ENCODE data around the gene CIPC. TPM values are rescaled to one million over a fixed set of nuclear protein-coding genes. Genes with fewer than 3 reads are reported as not detected.

The CIPC gene
- total RNA-seq, 2 experiments from 2014 or later: 14.4 to 15.1 TPM

DNA sequence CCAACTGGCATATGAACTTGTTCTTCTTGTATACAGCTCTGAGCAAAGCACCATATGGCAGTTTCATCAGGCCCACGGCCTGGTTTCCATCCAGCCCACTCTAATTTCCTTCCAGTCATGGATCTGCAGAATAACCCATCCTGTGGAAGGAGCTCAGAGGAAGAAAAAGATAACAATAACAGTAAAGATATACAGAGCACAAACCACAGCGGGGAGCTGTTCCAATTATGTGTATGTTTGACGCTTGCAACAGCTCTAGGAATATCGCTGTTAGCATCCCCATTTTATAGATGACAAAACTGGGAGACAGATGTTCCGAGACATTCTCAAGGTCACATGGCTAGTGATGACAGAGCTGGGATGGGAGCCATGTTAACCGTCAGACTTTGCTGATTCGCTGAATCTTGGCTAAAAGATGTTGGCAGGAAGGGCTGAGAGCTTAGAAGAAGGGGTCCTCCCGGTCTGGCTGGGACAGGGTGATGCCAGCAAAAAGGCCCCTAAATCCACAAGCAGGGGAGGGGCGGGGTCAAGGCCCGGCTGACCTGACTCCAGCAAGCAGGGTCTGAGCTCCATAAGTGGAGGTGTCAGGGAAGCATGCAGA lies 34.4 kb upstream of the CIPC start:
- Mint-ChIP-seq H3K4me1 (peaks cover 11% of the 10 kb centered on the region), H3K36me3 (ENCODE audit: low read depth) (no peaks in the 10 kb centered on the region), H3K27ac (no peak overlapping the region), H3K4me3 (no peak overlapping the region), H3K27me3 (peaks cover 2% of the 10 kb centered on the region), H3K9me3 (no peaks in the 10 kb centered on the region)
- POLR2A ChIA-PET: no interaction called here
- no peak for DNase-seq
- CTCF ChIA-PET: interaction anchor here (0.8 to 14.8 kb wide), 7 partner anchors 9 to 198 kb away, joined by 3 to 171 read pairs (median 5); no protein-coding TSS in a partner anchor

- ChIA-PET CTCF (interaction anchor here (0.6 to 14.8 kb wide), 9 partner anchors 10 to 199 kb away, joined by 3 to 171 read pairs (median 4); no protein-coding TSS in a partner anchor), POLR2A (no interaction called here)
- no peak for DNase-seq
- peaks cover 11% of the 10 kb centered on the region for H3K4me1 Mint-ChIP-seq
- peaks cover 5% of the 10 kb centered on the region for H3K27me3 Mint-ChIP-seq
- H3K4me3 Mint-ChIP-seq: no peak overlapping the region
- no peaks in the 10 kb centered on the region for H3K9me3 Mint-ChIP-seq
- peak overlapping the region; percentile 46 for H3K27ac Mint-ChIP-seq
- no peaks in the 10 kb centered on the region for H3K36me3 Mint-ChIP-seq (ENCODE audit: low read depth)
Observed at GRCh38 chr14:77064521-77065178, 33.4 kb upstream of the CIPC start.

DNA sequence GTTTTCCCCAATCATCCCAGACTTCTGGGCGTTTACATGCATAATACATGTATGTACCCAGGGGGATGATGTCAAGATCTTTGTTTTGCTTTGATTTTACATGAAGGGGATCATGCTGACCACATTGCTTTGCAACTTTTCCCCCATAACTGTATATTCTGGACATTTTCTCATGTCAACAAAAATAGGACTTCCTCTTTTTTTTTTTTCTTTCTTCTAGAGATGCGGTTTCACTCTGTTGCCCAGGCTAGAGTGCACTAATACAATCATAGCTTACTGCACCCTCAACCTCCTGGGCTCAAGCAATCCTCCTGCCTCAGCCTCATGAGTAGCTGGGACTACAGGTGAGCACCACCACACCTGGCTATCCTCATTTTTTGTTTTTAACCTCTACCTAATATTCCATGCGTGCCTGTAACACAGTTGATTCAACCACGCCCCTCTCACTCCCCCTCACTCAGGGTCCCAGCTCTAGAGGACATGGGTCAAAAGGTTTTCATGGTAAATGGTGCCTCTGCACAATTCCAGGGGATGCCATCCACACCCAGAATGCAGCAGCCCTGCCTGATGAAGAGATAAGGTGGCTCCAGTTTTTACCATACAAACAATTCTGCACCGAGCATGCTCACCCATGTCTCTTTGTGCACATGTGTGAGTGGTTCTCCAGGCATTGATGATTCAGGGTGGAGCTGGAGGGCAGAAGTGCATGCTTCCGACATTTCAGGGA lies 32.0 kb upstream of the CIPC start:
- CTCF ChIA-PET: interaction anchor here (0.8 to 14.8 kb wide), 6 partner anchors 10 to 192 kb away, joined by 3 to 171 read pairs (median 6); no protein-coding TSS in a partner anchor

GRCh38 chr14:77066578-77067172 lies 31.4 kb upstream of the CIPC start:
- no peaks in the 10 kb centered on the region for H3K9me3 Mint-ChIP-seq
- no peak overlapping the region for H3K4me3 Mint-ChIP-seq
- H3K4me1 Mint-ChIP-seq: peaks cover 11% of the 10 kb centered on the region

More for the DNA sequence above, 32.0 kb upstream of the CIPC start:
- H3K4me3 Mint-ChIP-seq: no peak overlapping the region
- POLR2A ChIA-PET: no interaction called here
- DNase-seq: no peak
- H3K27me3 Mint-ChIP-seq: peaks cover 5% of the 10 kb centered on the region
- no peaks in the 10 kb centered on the region for H3K36me3 Mint-ChIP-seq (ENCODE audit: low read depth)
- peaks cover 11% of the 10 kb centered on the region for H3K4me1 Mint-ChIP-seq
- no peaks in the 10 kb centered on the region for H3K9me3 Mint-ChIP-seq
- no peak overlapping the region for H3K27ac Mint-ChIP-seq

GRCh38 chr14:77067632-77068516 lies 30.2 kb upstream of the CIPC start:
- H3K27ac Mint-ChIP-seq: no peak overlapping the region
- ChIA-PET CTCF (interaction anchor here (0.7 to 14.8 kb wide), 8 partner anchors 9 to 194 kb away, joined by 3 to 171 read pairs (median 4); no protein-coding TSS in a partner anchor), POLR2A (no interaction called here)
- no peaks in the 10 kb centered on the region for H3K9me3 Mint-ChIP-seq
- peaks cover 5% of the 10 kb centered on the region for H3K27me3 Mint-ChIP-seq
- H3K36me3 Mint-ChIP-seq (ENCODE audit: low read depth): no peaks in the 10 kb centered on the region
- no peak overlapping the region for H3K4me3 Mint-ChIP-seq
- peak; percentile 61 for DNase-seq
- peaks cover 2% of the 10 kb centered on the region for H3K4me1 Mint-ChIP-seq

More at GRCh38 chr14:77066578-77067172, 31.4 kb upstream of the CIPC start:
- ChIA-PET POLR2A (interaction anchor here (0.6 kb wide), 1 partner anchor 49 kb away, joined by 3 read pairs; no protein-coding TSS in a partner anchor), CTCF (interaction anchor here (2.7 to 14.8 kb wide), 2 partner anchors 149 to 193 kb away, joined by 6 to 171 read pairs; no protein-coding TSS in a partner anchor)
- Mint-ChIP-seq H3K36me3 (ENCODE audit: low read depth) (no peaks in the 10 kb centered on the region), H3K27me3 (peaks cover 5% of the 10 kb centered on the region), H3K27ac (no peak overlapping the region)
- no peak for DNase-seq

GRCh38 chr14:77068517-77069200 lies 29.4 kb upstream of the CIPC start:
- Mint-ChIP-seq H3K27ac (no peak overlapping the region), H3K9me3 (no peaks in the 10 kb centered on the region), H3K4me1 (peaks cover 2% of the 10 kb centered on the region), H3K4me3 (no peak overlapping the region), H3K36me3 (ENCODE audit: low read depth) (no peaks in the 10 kb centered on the region), H3K27me3 (peaks cover 5% of the 10 kb centered on the region)
- POLR2A ChIA-PET: no interaction called here
- CTCF ChIA-PET: interaction anchor here (0.6 to 14.8 kb wide), 12 partner anchors 8 to 331 kb away, joined by 3 to 171 read pairs (median 4); no protein-coding TSS in a partner anchor
- no peak for DNase-seq

GRCh38 chr14:77069551-77069950 lies 28.5 kb upstream of the CIPC start:
- DNase-seq: no peak
- Mint-ChIP-seq H3K9me3 (no peaks in the 10 kb centered on the region), H3K4me1 (peaks cover 2% of the 10 kb centered on the region), H3K36me3 (ENCODE audit: low read depth) (no peaks in the 10 kb centered on the region), H3K27me3 (peaks cover 5% of the 10 kb centered on the region), H3K27ac (no peak overlapping the region), H3K4me3 (no peak overlapping the region)
- POLR2A ChIA-PET: no interaction called here
- CTCF ChIA-PET: interaction anchor here (0.6 to 14.8 kb wide), 20 partner anchors 8 to 1387 kb away, joined by 3 to 171 read pairs (median 4); no protein-coding TSS in a partner anchor

- H3K9me3 Mint-ChIP-seq: no peaks in the 10 kb centered on the region
- H3K36me3 Mint-ChIP-seq (ENCODE audit: low read depth): no peaks in the 10 kb centered on the region
- ChIA-PET CTCF (interaction anchor here (1.4 to 14.8 kb wide), 3 partner anchors 21 to 198 kb away, joined by 4 to 171 read pairs (median 5); no protein-coding TSS in a partner anchor), POLR2A (no interaction called here)
- DNase-seq: no peak
- no peak overlapping the region for H3K27ac Mint-ChIP-seq
- H3K4me3 Mint-ChIP-seq: no peak overlapping the region
- peaks cover 5% of the 10 kb centered on the region for H3K27me3 Mint-ChIP-seq
- H3K4me1 Mint-ChIP-seq: no peaks in the 10 kb centered on the region
Observed at GRCh38 chr14:77071938-77072388, 26.1 kb upstream of the CIPC start.

DNA sequence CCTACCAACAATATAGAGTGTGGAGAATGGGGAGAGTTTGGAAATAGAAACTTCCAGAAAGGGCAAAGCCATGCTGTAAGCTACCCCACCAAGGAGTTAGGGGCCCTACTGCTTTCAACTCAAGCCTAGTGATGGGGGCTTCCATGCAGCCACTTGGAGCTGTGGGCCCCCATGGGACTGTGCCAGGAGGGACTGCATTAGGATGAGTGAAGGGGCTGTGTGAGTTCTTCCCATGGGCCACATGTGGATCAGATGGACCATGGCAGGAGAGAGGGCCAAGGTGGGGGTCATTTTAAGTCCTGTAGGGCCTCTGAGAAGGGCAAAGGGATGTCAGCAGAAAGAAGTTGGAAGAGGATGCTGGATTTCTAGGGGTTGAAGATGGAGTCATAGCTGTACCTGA lies 23.1 kb upstream of the CIPC start:
- POLR2A ChIA-PET: no interaction called here

DNA sequence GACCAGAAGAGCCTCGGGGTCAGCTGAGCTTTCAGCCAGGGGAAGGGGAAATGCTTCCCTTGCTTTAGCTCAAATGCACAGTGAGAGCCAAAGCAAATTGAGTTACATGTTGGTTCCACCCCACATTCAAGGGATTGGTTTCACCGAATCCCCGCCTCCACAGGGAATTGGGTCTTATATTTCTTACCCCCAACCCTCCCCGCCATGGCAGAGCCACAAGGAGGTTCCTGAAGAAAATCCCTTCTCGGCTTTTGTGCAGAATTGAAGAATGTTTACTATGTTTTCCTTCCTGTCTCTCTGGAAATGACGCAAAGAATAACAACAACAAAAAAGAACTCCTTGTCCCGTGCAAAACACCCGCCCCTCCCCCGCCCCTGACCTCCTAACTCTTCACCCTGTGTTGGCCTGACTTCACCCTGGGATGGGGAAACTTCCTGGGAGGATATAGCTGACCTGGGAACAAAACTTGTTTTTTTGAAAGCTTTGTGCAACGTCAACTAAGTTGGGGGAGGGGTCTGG lies 21.9 kb upstream of the CIPC start:
- Mint-ChIP-seq H3K27ac (no peak overlapping the region), H3K4me3 (no peak overlapping the region), H3K9me3 (peaks cover 7% of the 10 kb centered on the region), H3K27me3 (no peaks in the 10 kb centered on the region), H3K36me3 (ENCODE audit: low read depth) (no peaks in the 10 kb centered on the region), H3K4me1 (no peaks in the 10 kb centered on the region)
- ChIA-PET POLR2A (no interaction called here), CTCF (interaction anchor here (0.9 to 14.8 kb wide), 6 partner anchors 9 to 202 kb away, joined by 3 to 171 read pairs (median 4); partner anchors contain the start of gene CIPC)
- DNase-seq: no peak

More for the DNA sequence above, 23.1 kb upstream of the CIPC start:
- H3K4me3 Mint-ChIP-seq: no peak overlapping the region
- H3K9me3 Mint-ChIP-seq: peaks cover 5% of the 10 kb centered on the region
- CTCF ChIA-PET: interaction anchor here (0.6 to 14.8 kb wide), 5 partner anchors 10 to 201 kb away, joined by 3 to 171 read pairs (median 4); no protein-coding TSS in a partner anchor
- no peaks in the 10 kb centered on the region for H3K4me1 Mint-ChIP-seq
- no peak for DNase-seq
- no peaks in the 10 kb centered on the region for H3K27me3 Mint-ChIP-seq
- no peaks in the 10 kb centered on the region for H3K36me3 Mint-ChIP-seq (ENCODE audit: low read depth)
- no peak overlapping the region for H3K27ac Mint-ChIP-seq

- no peaks in the 10 kb centered on the region for H3K27me3 Mint-ChIP-seq
- no peak overlapping the region for H3K27ac Mint-ChIP-seq
- no peaks in the 10 kb centered on the region for H3K36me3 Mint-ChIP-seq (ENCODE audit: low read depth)
- H3K9me3 Mint-ChIP-seq: peaks cover 7% of the 10 kb centered on the region
- ChIA-PET CTCF (interaction anchor here (0.5 to 1.4 kb wide), 6 partner anchors 8 to 1227 kb away, joined by 3 to 6 read pairs (median 3); partner anchors contain the start of gene CIPC), POLR2A (no interaction called here)
- no peak for DNase-seq
- H3K4me1 Mint-ChIP-seq: no peaks in the 10 kb centered on the region
- no peak overlapping the region for H3K4me3 Mint-ChIP-seq
Observed at GRCh38 chr14:77077040-77077439, 21.0 kb upstream of the CIPC start.
